SKM-1 (cell line): ENCODE data around the gene TTLL13.

Experiments used
- DNase-seq: peaks from one replicate; lab custom pipeline; 2025; ENCODE audit not compliant: unreplicated experiment; lab: John Stamatoyannopoulos, UW

TTLL13 gene

GRCh38 chr15:90214553-90215196 lies 34.7 kb upstream of the TTLL13 start:
- no peak for DNase-seq

- no peak for DNase-seq
These were observed 31.5 kb upstream of the TTLL13 start for GRCh38 chr15:90217671-90218394.

- DNase-seq = no peak
These were observed 29.8 kb upstream of the TTLL13 start for GRCh38 chr15:90219421-90220141.

GRCh38 chr15:90221246-90221900 lies 28.0 kb upstream of the TTLL13 start:
- DNase-seq = peak; percentile 29

- DNase-seq = no peak
These were observed 26.8 kb upstream of the TTLL13 start for GRCh38 chr15:90222547-90222946.

GRCh38 chr15:90223441-90224165 lies 25.8 kb upstream of the TTLL13 start:
- no peak for DNase-seq

GRCh38 chr15:90225047-90225446 lies 24.3 kb upstream of the TTLL13 start:
- DNase-seq = no peak

- DNase-seq = no peak
These were observed 23.7 kb upstream of the TTLL13 start for GRCh38 chr15:90225504-90226234.

- no peak for DNase-seq
These were observed 22.0 kb upstream of the TTLL13 start for GRCh38 chr15:90227336-90227735.

GRCh38 chr15:90227816-90228772 lies 21.3 kb upstream of the TTLL13 start:
- DNase-seq = no peak

GRCh38 chr15:90228960-90229359 lies 20.4 kb upstream of the TTLL13 start:
- no peak for DNase-seq

- no peak for DNase-seq
These were observed 19.3 kb upstream of the TTLL13 start for GRCh38 chr15:90230071-90230494.

GRCh38 chr15:90230610-90231009 lies 18.7 kb upstream of the TTLL13 start:
- DNase-seq = no peak

GRCh38 chr15:90231028-90232017 lies 18.0 kb upstream of the TTLL13 start:
- DNase-seq = no peak

- DNase-seq = no peak
These were observed 17.2 kb upstream of the TTLL13 start for GRCh38 chr15:90232196-90232595.

GRCh38 chr15:90232941-90233386 lies 16.4 kb upstream of the TTLL13 start:
- DNase-seq = no peak

- peak; percentile 97 for DNase-seq
These were observed 15.8 kb upstream of the TTLL13 start, which contains the start of gene CIB1 for GRCh38 chr15:90233387-90234095. TSS of gene CIB1 (minus strand) at chr15:90233941. CDS start at chr15:90233885, 56 bp downstream.
